ENCODE data around the gene ITPRIP.

The ITPRIP gene

GRCh38 chr10:104297697-104298660 is 40.3 kb downstream of the ITPRIP start:
- ChIA-PET POLR2A (no interaction called here), CTCF (interaction anchor here (0.6 to 14.0 kb wide), 14 partner anchors 8 to 217 kb away, joined by 3 to 289 read pairs (median 4); partner anchors contain the start of gene CFAP58)
- H3K27ac ChIP-seq (ENCODE audit: extremely low read depth, low read depth, low read length) = no peak overlapping the region
- H3K4me3 ChIP-seq (ENCODE audit: low read depth, low read length) = no peak overlapping the region
- H3K9me3 ChIP-seq (ENCODE audit: control insufficient read depth, insufficient read depth, low read depth, low read length) = no peaks in the 10 kb centered on the region
- no peaks in the 10 kb centered on the region for H3K36me3 ChIP-seq (ENCODE audit: control insufficient read depth in 2 of 2, insufficient read depth in 1 of 2, low read length in 2 of 2)
- H3K4me1 ChIP-seq (ENCODE audit: control insufficient read depth, insufficient read depth, low read length) = no peaks in the 10 kb centered on the region
- no peak for TF ChIP-seq ZBTB1 (tag by site-specific recombination; IDR thresholded peaks at IDR 0.05)
- TF ChIP-seq PRDM10 (tag by site-specific recombination; IDR thresholded peaks at IDR 0.05) = no peak
- no peak for TF ChIP-seq ZNF521 (tag by site-specific recombination; IDR thresholded peaks at IDR 0.05)
- TF ChIP-seq OVOL3 (tag by site-specific recombination; IDR thresholded peaks at IDR 0.05) = no peak
- peak; percentile 31; the same call in 1 of the 2 replicates for TF ChIP-seq ZNF654 (tag by site-specific recombination; IDR thresholded peaks at IDR 0.05; ENCODE audit: low read depth)
- TF ChIP-seq ZBTB48 (tag by site-specific recombination; IDR thresholded peaks at IDR 0.05) = no peak
- no peak for TF ChIP-seq ZNF133 (tag by site-specific recombination; IDR thresholded peaks at IDR 0.05)
- no peak for TF ChIP-seq ZNF266 (tag by site-specific recombination; IDR thresholded peaks at IDR 0.05; ENCODE audit: low read depth)
- TF ChIP-seq KLF8 (tag by site-specific recombination; IDR thresholded peaks at IDR 0.05) = no peak
- TF ChIP-seq ZNF366 (tag by site-specific recombination; conservative IDR thresholded peaks at IDR 0.05) = no peak
- peak; percentile 53; the same call in 1 of the 2 replicates for TF ChIP-seq GLIS1 (tag by site-specific recombination; IDR thresholded peaks at IDR 0.05)
- no peak for TF ChIP-seq REST (tag by site-specific recombination; IDR thresholded peaks at IDR 0.05)
- TF ChIP-seq ZNF391 (tag by site-specific recombination; IDR thresholded peaks at IDR 0.05; ENCODE audit: borderline replicate concordance, low read depth) = no peak
- TF ChIP-seq, protein P1, sequence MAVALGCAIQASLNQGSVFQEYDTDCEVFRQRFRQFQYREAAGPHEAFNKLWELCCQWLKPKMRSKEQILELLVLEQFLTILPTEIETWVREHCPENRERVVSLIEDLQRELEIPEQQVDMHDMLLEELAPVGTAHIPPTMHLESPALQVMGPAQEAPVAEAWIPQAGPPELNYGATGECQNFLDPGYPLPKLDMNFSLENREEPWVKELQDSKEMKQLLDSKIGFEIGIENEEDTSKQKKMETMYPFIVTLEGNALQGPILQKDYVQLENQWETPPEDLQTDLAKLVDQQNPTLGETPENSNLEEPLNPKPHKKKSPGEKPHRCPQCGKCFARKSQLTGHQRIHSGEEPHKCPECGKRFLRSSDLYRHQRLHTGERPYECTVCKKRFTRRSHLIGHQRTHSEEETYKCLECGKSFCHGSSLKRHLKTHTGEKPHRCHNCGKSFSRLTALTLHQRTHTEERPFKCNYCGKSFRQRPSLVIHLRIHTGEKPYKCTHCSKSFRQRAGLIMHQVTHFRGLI (tag by site-specific recombination; IDR thresholded peaks at IDR 0.05) = 0 out of 2 replicates have a peak, but pooled peaks have one; percentile 26
- no peak for TF ChIP-seq ZNF211 (tag by site-specific recombination; IDR thresholded peaks at IDR 0.05; ENCODE audit: low read depth)
- no peak for TF ChIP-seq ZNF529 (tag by site-specific recombination; IDR thresholded peaks at IDR 0.05; ENCODE audit: insufficient replicate concordance)
